Smooth muscle cell (in vitro differentiated cells): Measurements from ENCODE around the gene CARMIL1. TPM values are rescaled to one million over a fixed set of nuclear protein-coding genes. Genes with fewer than 3 reads are reported as not detected.

Source experiments
- DNase-seq: peaks from one replicate; lab custom pipeline; 2025; ENCODE audit not compliant: unreplicated experiment; lab: John Stamatoyannopoulos, UW
- H2AFZ ChIP-seq: fragments of 200-600 bp; sonication (generic); 2 replicates; pipeline ENCODE4 v1.6.0; 2016; ENCODE audit warnings: antibody characterized with exemption, low read depth, mild to moderate bottlenecking
- H3F3A ChIP-seq: fragments of 200-600 bp; sonication (generic); 2 replicates; pipeline ENCODE4 v1.6.0; 2017; ENCODE audit warnings: antibody characterized with exemption, low read depth
- H3K27ac ChIP-seq: fragments of 200-600 bp; sonication (generic); 2 replicates; pipeline ENCODE4 v1.5.1; 2016; ENCODE audit warnings: low read depth, mild to moderate bottlenecking
- H3K27me3 ChIP-seq: fragments of 200-600 bp; sonication (generic); 2 replicates; pipeline ENCODE4 v1.6.1; 2016; ENCODE audit warnings: low read depth, mild to moderate bottlenecking
- H3K36me3 ChIP-seq: fragments of 200-600 bp; sonication (generic); 2 replicates; pipeline ENCODE4 v1.5.1; 2016; ENCODE audit warnings: low read depth
- H3K4me1 ChIP-seq: fragments of 200-600 bp; sonication (generic); 2 replicates; pipeline ENCODE4 v1.5.1; 2016; ENCODE audit warnings: low read depth
- H3K4me2 ChIP-seq: fragments of 200-600 bp; sonication (generic); 2 replicates; pipeline ENCODE4 v1.6.0; 2016; ENCODE audit warnings: mild to moderate bottlenecking
- H3K4me3 ChIP-seq: fragments of 200-600 bp; sonication (generic); 2 replicates; pipeline ENCODE4 v1.5.1; 2016; ENCODE audit warnings: mild to moderate bottlenecking
- H3K79me2 ChIP-seq: fragments of 200-600 bp; sonication (generic); 2 replicates; pipeline ENCODE4 v1.6.0; 2016; ENCODE audit warnings: low read depth, mild to moderate bottlenecking
- H3K9ac ChIP-seq: fragments of 200-600 bp; sonication (generic); 2 replicates; pipeline ENCODE4 v1.6.0; 2016; ENCODE audit warnings: low read depth
- H3K9me3 ChIP-seq: fragments of 200-600 bp; sonication (generic); replicated peaks from 2 replicates; pipeline ENCODE4 v1.5.1; 2016; ENCODE audit warnings: low read depth
- H4K20me1 ChIP-seq: fragments of 200-600 bp; sonication (generic); 2 replicates; pipeline ENCODE4 v1.6.0; 2016; ENCODE audit warnings: low read depth
- CTCF ChIP-seq: fragments of 200-600 bp; sonication (generic); IDR thresholded peaks from 2 replicates; pipeline ENCODE4 v1.5.1; 2017; ENCODE audit warnings: borderline replicate concordance, mild to moderate bottlenecking, antibody characterized with exemption; ENCODE audit not compliant: insufficient read depth, poor library complexity, severe bottlenecking
- WGBS: methylation state at CpG from one replicate; pipeline ENCODE4 v1.1.7; 2016; ENCODE audit warnings: low lambda C conversion rate; 5-methylcytosine and 5-hydroxymethylcytosine counted together
- polyA plus RNA-seq: library from polyadenylated mRNA; unstranded; fragments of >200 nt; fragmentation: Nextera tagmentation; extraction: Ambion mirVana; gene quantifications from 2 replicates; pipeline ENCODE4 v1.2.1, GENCODE V29; 2016
- total RNA-seq: library from RNA; depleted of rRNA; stranded (reverse); fragments of >200 nt; gene quantifications from 2 replicates; pipeline ENCODE4 v1.2.3, GENCODE V29; 2014

CARMIL1 gene
- total and polyA plus RNA-seq, 2 experiments from 2014 or later = 7.6 to 24.1 TPM

DNA sequence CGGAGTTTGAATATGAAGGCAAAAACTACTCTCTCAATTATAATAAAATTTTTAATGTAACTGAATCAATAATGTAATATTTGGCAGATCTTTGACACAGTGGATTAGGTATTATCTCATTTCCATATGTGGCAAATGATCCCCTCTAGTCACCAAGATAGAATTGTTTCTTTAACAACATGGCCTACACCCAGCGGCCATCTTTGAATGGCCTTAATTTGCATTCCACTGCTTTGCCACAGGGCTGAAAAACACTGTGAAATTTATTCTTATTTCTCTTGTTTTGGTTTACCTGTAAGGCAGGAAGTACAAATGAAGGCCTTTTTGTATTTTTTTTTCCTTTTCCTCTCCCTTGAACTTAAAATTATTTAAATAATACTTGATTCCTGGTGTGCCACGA is 210.2 kb downstream of the CARMIL1 start:
- WGBS = 91% methylated on average over 3 of the region's 3 CpGs
- Histone ChIP-seq H3K79me2 (no peaks in the 10 kb centered on the region), H3K27me3 (no peaks in the 10 kb centered on the region), H3F3A (no peaks in the 10 kb centered on the region), H3K4me2 (no peak overlapping the region), H3K4me1 (no peaks in the 10 kb centered on the region), H3K9ac (no peak overlapping the region), H4K20me1 (no peaks in the 10 kb centered on the region), H3K27ac (no peak overlapping the region), H3K36me3 (no peaks in the 10 kb centered on the region), H3K9me3 (no peaks in the 10 kb centered on the region), H3K4me3 (no peak overlapping the region), H2AFZ (no peak overlapping the region)
- no peak for TF ChIP-seq CTCF
- no peak for DNase-seq

GRCh38 chr6:25490018-25490801 is 211.0 kb downstream of the CARMIL1 start:
- no peaks in the 10 kb centered on the region for H3K79me2 ChIP-seq
- H3K9me3 ChIP-seq = no peaks in the 10 kb centered on the region
- no peaks in the 10 kb centered on the region for H3K27me3 ChIP-seq
- H3K4me3 ChIP-seq = no peak overlapping the region
- no peak overlapping the region for H3K9ac ChIP-seq
- peak; percentile 6 for DNase-seq
- no peak overlapping the region for H3K4me2 ChIP-seq
- 62% methylated on average over 9 of the region's 9 CpGs for WGBS
- no peaks in the 10 kb centered on the region for H3K4me1 ChIP-seq
- no peaks in the 10 kb centered on the region for H4K20me1 ChIP-seq
- H2AFZ ChIP-seq = no peak overlapping the region
- no peak overlapping the region for H3K27ac ChIP-seq
- TF ChIP-seq CTCF = peak; percentile 82
- no peaks in the 10 kb centered on the region for H3F3A ChIP-seq
- no peaks in the 10 kb centered on the region for H3K36me3 ChIP-seq

GRCh38 chr6:25492951-25493350 is 213.8 kb downstream of the CARMIL1 start:
- Histone ChIP-seq H3F3A (no peaks in the 10 kb centered on the region), H3K4me3 (no peak overlapping the region), H3K36me3 (no peaks in the 10 kb centered on the region), H3K4me2 (no peak overlapping the region), H2AFZ (no peak overlapping the region), H3K27me3 (no peaks in the 10 kb centered on the region), H3K79me2 (no peaks in the 10 kb centered on the region), H3K4me1 (no peaks in the 10 kb centered on the region), H3K9me3 (no peaks in the 10 kb centered on the region), H4K20me1 (no peaks in the 10 kb centered on the region), H3K27ac (no peak overlapping the region), H3K9ac (no peak overlapping the region)
- DNase-seq = no peak
- 98% methylated on average over 3 of the region's 3 CpGs for WGBS
- no peak for TF ChIP-seq CTCF

DNA sequence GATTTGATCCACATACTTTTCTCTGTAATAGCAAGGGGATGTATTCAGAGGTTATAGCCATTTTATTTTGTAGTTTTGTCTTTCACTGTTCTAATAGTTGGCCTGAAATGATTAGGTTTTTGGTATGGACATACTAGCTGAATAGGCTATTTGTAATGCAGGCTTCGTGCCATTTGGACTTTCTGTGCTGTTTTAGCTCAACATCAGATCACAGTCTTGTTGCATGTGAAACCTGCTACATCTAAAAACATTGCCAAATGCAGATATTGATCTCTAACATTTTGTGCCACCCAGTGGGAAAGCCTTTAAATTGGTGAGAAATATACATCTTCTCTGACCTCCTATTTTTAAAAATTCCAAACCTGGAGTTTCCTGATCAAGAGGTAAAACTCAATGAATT is 215.3 kb downstream of the CARMIL1 start:
- H3K27ac ChIP-seq = no peak overlapping the region
- WGBS = 100% methylated on average over 1 of the region's 1 CpG
- H3K36me3 ChIP-seq = no peaks in the 10 kb centered on the region
- H3K4me2 ChIP-seq = no peak overlapping the region
- H3K9me3 ChIP-seq = no peaks in the 10 kb centered on the region
- no peak overlapping the region for H3K4me3 ChIP-seq
- no peaks in the 10 kb centered on the region for H3K79me2 ChIP-seq
- no peaks in the 10 kb centered on the region for H4K20me1 ChIP-seq
- H3K4me1 ChIP-seq = peaks cover 3% of the 10 kb centered on the region
- TF ChIP-seq CTCF = no peak
- H3K9ac ChIP-seq = no peak overlapping the region
- H3F3A ChIP-seq = no peaks in the 10 kb centered on the region
- H3K27me3 ChIP-seq = no peaks in the 10 kb centered on the region
- DNase-seq = no peak
- no peak overlapping the region for H2AFZ ChIP-seq
